Cardiac fibroblast (primary cell): ENCODE results near the gene SPART.

Experiments
- DNase-seq, 2 donors: peaks; one replicate each; pipeline versions ENCODE4 v3.0.0 to v3.0.0-alpha.2; 2010; ENCODE audit warnings: low read depth in 2 of 2
- H3K4me3 ChIP-seq, 2 donors: replicated peaks in 1 of 2; 1 replicate in 1 of 2; 2 replicates in 1 of 2; pipeline ENCODE4 v1.5.1; 2011; ENCODE audit warnings: low read depth in 2 of 2, low read length in 2 of 2, mild to moderate bottlenecking in 2 of 2, moderate library complexity in 1 of 2
- CTCF ChIP-seq: IDR thresholded peaks from one replicate; pipeline ENCODE4 v1.5.1; 2011; ENCODE audit warnings: low read depth, mild to moderate bottlenecking, low read length, inconsistent platforms

SPART gene

GRCh38 chr13:36275190-36276002 lies 70.8 kb downstream of the SPART start:
- no peak overlapping the region for H3K4me3 ChIP-seq
- peak; percentile 46 for TF ChIP-seq CTCF
- peak; percentile 85 to 89 for DNase-seq

- TF ChIP-seq CTCF: no peak
- H3K4me3 ChIP-seq: no peak overlapping the region
- DNase-seq: no peak
These were observed 72.8 kb downstream of the SPART start for GRCh38 chr13:36273431-36273830.

GRCh38 chr13:36261976-36262375 lies 84.2 kb downstream of the SPART start:
- TF ChIP-seq CTCF: no peak
- peak; percentile 17 to 73 for DNase-seq
- no peak overlapping the region for H3K4me3 ChIP-seq

GRCh38 chr13:36261011-36261410 lies 85.2 kb downstream of the SPART start:
- H3K4me3 ChIP-seq: no peak overlapping the region
- no peak for DNase-seq
- no peak for TF ChIP-seq CTCF

- DNase-seq: no peak
- no peak for TF ChIP-seq CTCF
- H3K4me3 ChIP-seq: no peak overlapping the region
These were observed 86.6 kb downstream of the SPART start for GRCh38 chr13:36259361-36260137.

- no peak for DNase-seq
- no peak for TF ChIP-seq CTCF
- H3K4me3 ChIP-seq: no peak overlapping the region
These were observed 87.4 kb downstream of the SPART start for GRCh38 chr13:36258831-36259230.
